ENCODE measurements around the gene LIN7C. TPM values are rescaled to one million over a fixed set of nuclear protein-coding genes. Genes with fewer than 3 reads are reported as not detected.
A peak's percentile ranks its signal among the peaks of the same experiment; 100 is the strongest.

Gene LIN7C
- total and polyA plus RNA-seq, 4 donors, result 5.2 to 43.7 (median 25.8) TPM

DNA sequence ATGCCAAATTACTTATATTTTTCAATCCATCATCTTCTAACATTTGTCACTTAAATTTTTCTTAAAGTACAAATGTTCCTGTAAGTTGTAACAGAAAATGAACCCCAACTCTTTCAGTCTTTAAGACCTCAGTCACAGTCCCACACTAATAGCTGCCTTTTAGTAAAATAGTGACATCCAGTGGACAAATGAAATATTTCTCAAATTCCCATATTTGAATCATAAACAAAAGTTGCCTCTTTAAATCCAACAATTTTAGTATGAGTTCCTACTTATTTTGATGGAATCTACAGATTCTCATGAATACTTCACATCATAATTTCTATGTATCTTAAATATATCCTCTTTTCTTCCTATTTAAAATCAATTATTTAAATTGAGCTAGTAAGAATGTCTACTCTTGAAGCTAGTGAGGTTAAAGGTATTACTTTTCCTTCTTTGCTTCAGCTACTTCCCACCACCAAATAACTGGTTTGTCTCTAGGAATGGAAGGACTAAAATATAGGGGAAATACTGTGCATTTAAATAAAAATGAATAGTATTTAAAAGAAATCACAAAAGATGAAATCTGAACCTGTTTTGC is 9.2 kb downstream of the LIN7C start:
- Histone ChIP-seq H3K4me1 (ENCODE audit: control insufficient read depth in 4 of 4, insufficient read depth in 4 of 4, low read length in 3 of 4) (peaks cover 0 to 21% (median 15%) of the 10 kb centered on the region in 4 donors), H3K4me3 (ENCODE audit: low read depth in 1 of 3, low read length in 3 of 3) (no peak overlapping the region), H3K27ac (ENCODE audit: low read depth in 1 of 2, low read length in 2 of 2) (no peak overlapping the region), H3K9ac (ENCODE audit: low read depth in 1 of 2, low read length in 2 of 2) (no peak overlapping the region), H3K9me3 (ENCODE audit: control insufficient read depth in 4 of 4, low read length in 3 of 4) (no peaks in the 10 kb centered on the region), H3K27me3 (ENCODE audit: control insufficient read depth in 4 of 4, insufficient read depth in 4 of 4, low read length in 3 of 4) (no peaks in the 10 kb centered on the region), H3K36me3 (ENCODE audit: control insufficient read depth in 4 of 4, insufficient read depth in 3 of 4, low read depth in 1 of 4, low read length in 3 of 4) (peaks cover 2 to 37% (median 22%) of the 10 kb centered on the region in 4 donors)
- TF ChIP-seq RAD21 (IDR thresholded peaks at IDR 0.05) (peak; percentile 77 to 80), NR2F2 (IDR thresholded peaks at IDR 0.05) (no peak)
- TF ChIP-seq, protein P1, sequence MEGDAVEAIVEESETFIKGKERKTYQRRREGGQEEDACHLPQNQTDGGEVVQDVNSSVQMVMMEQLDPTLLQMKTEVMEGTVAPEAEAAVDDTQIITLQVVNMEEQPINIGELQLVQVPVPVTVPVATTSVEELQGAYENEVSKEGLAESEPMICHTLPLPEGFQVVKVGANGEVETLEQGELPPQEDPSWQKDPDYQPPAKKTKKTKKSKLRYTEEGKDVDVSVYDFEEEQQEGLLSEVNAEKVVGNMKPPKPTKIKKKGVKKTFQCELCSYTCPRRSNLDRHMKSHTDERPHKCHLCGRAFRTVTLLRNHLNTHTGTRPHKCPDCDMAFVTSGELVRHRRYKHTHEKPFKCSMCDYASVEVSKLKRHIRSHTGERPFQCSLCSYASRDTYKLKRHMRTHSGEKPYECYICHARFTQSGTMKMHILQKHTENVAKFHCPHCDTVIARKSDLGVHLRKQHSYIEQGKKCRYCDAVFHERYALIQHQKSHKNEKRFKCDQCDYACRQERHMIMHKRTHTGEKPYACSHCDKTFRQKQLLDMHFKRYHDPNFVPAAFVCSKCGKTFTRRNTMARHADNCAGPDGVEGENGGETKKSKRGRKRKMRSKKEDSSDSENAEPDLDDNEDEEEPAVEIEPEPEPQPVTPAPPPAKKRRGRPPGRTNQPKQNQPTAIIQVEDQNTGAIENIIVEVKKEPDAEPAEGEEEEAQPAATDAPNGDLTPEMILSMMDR (IDR thresholded peaks at IDR 0.05; ENCODE audit: low read depth, low read length, missing input control), result peak; percentile 38
- no peak for DNase-seq (ENCODE audit: low spot score)

DNA sequence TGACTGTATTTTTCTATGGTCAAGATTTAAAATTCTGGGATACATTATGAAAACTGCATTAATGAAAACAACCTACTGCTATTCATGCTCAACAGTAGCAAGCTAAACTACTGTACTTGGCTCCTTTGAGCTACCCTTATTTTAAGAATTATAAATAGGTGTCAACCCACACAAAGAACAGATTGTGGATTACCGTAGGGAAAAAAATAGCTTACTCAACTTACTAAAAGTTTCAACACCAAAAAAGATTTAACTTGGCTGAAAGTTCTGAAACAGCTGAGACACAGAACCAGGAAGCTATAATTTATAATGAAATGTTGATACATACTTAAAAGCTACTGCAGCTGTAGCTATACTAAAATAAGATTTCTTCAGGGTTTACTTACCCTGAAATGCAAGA is 10.1 kb downstream of the LIN7C start:
- peak overlapping the region in 1 of 2 donors; percentile 6 for H3K9ac ChIP-seq (ENCODE audit: low read depth in 1 of 2, low read length in 2 of 2)
- TF ChIP-seq FOXA2 (IDR thresholded peaks at IDR 0.05) (no peak), GABPA (IDR thresholded peaks at IDR 0.05 in 1 of 2, conservative IDR thresholded peaks at IDR 0.05 in 1 of 2) (no peak)
- TF ChIP-seq, protein P1 (IDR thresholded peaks at IDR 0.05; ENCODE audit: low read depth, low read length, missing input control), result no peak
- TF ChIP-seq, protein P2, sequence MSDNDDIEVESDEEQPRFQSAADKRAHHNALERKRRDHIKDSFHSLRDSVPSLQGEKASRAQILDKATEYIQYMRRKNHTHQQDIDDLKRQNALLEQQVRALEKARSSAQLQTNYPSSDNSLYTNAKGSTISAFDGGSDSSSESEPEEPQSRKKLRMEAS (IDR thresholded peaks at IDR 0.05), result no peak
- peaks cover 0 to 21% (median 15%) of the 10 kb centered on the region in 4 donors for H3K4me1 ChIP-seq (ENCODE audit: control insufficient read depth in 4 of 4, insufficient read depth in 4 of 4, low read length in 3 of 4)
- H3K27ac ChIP-seq (ENCODE audit: low read depth in 1 of 2, low read length in 2 of 2), result peak overlapping the region in 1 of 2 donors; percentile 65
- no peaks in the 10 kb centered on the region for H3K9me3 ChIP-seq (ENCODE audit: control insufficient read depth in 4 of 4, low read length in 3 of 4)
- H3K36me3 ChIP-seq (ENCODE audit: control insufficient read depth in 4 of 4, insufficient read depth in 3 of 4, low read depth in 1 of 4, low read length in 3 of 4), result peaks cover 2 to 40% (median 25%) of the 10 kb centered on the region in 4 donors
- 27% methylated on average over 1 of the region's 1 CpG for WGBS
- no peak overlapping the region for H3K4me3 ChIP-seq (ENCODE audit: low read depth in 1 of 3, low read length in 3 of 3)
- no peak for DNase-seq (ENCODE audit: low spot score)
- no peaks in the 10 kb centered on the region for H3K27me3 ChIP-seq (ENCODE audit: control insufficient read depth in 4 of 4, insufficient read depth in 4 of 4, low read length in 3 of 4)

DNA sequence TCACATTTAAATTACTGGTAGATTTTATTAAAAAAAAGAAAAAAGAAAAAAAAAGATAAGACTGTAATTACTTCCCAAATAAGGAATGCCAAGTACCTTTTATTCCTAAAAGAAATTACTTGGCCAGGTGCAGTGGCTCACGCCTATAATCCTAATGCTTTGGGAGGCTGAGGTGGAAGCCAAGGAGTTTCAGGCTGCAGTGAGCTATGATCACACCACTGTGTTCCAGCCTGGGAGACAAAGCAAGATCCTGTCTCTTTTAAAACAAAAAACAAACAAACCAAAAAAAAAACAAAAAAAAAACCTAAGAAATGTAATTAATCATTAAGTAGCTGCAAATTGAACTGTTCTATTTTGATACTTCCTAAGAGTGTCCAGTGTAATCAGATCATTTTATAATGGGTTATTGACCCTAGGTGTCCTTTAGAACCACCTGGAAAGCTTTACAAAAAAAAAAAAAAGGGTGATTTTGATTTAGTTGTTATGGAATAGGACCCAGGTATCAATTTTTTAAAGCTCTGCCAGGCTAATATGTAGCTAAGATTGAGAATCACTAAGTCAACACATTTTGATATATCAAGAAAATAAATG is 10.8 kb downstream of the LIN7C start:
- WGBS, result 48% methylated on average over 1 of the region's 1 CpG
- TF ChIP-seq RXRA (IDR thresholded peaks at IDR 0.05) (peak; percentile 44 to 63), FOXA2 (IDR thresholded peaks at IDR 0.05) (no peak), FOXA1 (IDR thresholded peaks at IDR 0.05) (no peak), HNF4G (IDR thresholded peaks at IDR 0.05) (no peak), HNF4A (conservative IDR thresholded peaks at IDR 0.05) (peak; percentile 12 to 19)
- TF ChIP-seq, protein P1 (IDR thresholded peaks at IDR 0.05; ENCODE audit: low read depth, low read length, missing input control), result no peak
- TF ChIP-seq, protein P3, sequence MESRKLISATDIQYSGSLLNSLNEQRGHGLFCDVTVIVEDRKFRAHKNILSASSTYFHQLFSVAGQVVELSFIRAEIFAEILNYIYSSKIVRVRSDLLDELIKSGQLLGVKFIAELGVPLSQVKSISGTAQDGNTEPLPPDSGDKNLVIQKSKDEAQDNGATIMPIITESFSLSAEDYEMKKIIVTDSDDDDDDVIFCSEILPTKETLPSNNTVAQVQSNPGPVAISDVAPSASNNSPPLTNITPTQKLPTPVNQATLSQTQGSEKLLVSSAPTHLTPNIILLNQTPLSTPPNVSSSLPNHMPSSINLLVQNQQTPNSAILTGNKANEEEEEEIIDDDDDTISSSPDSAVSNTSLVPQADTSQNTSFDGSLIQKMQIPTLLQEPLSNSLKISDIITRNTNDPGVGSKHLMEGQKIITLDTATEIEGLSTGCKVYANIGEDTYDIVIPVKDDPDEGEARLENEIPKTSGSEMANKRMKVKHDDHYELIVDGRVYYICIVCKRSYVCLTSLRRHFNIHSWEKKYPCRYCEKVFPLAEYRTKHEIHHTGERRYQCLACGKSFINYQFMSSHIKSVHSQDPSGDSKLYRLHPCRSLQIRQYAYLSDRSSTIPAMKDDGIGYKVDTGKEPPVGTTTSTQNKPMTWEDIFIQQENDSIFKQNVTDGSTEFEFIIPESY (IDR thresholded peaks at IDR 0.05), result no peak
- H3K36me3 ChIP-seq (ENCODE audit: control insufficient read depth in 4 of 4, insufficient read depth in 3 of 4, low read depth in 1 of 4, low read length in 3 of 4), result peaks cover 1 to 40% (median 28%) of the 10 kb centered on the region in 4 donors

More for the DNA sequence above, 10.8 kb downstream of the LIN7C start:
- Histone ChIP-seq H3K4me1 (ENCODE audit: control insufficient read depth in 4 of 4, insufficient read depth in 4 of 4, low read length in 3 of 4) (peaks cover 0 to 21% (median 15%) of the 10 kb centered on the region in 4 donors), H3K9me3 (ENCODE audit: control insufficient read depth in 4 of 4, low read length in 3 of 4) (no peaks in the 10 kb centered on the region), H3K4me3 (ENCODE audit: low read depth in 1 of 3, low read length in 3 of 3) (no peak overlapping the region), H3K27me3 (ENCODE audit: control insufficient read depth in 4 of 4, insufficient read depth in 4 of 4, low read length in 3 of 4) (no peaks in the 10 kb centered on the region), H3K9ac (ENCODE audit: low read depth in 1 of 2, low read length in 2 of 2) (no peak overlapping the region), H3K27ac (ENCODE audit: low read depth in 1 of 2, low read length in 2 of 2) (peak overlapping the region in 1 of 2 donors; percentile 65)
- DNase-seq (ENCODE audit: low spot score), result no peak

All from liver (tissue), 9 donors.